GM18511 (cell line): Measurements from ENCODE around the gene GRM6.

ENCODE experiments used
- ATAC-seq: cut with Tn5 transposase; IDR thresholded peaks from one replicate; pipeline ENCODE4 v1.9.1; 2021; ENCODE audit warnings: mild to moderate bottlenecking, moderate library complexity; ENCODE audit not compliant: unreplicated experiment

The GRM6 gene

DNA sequence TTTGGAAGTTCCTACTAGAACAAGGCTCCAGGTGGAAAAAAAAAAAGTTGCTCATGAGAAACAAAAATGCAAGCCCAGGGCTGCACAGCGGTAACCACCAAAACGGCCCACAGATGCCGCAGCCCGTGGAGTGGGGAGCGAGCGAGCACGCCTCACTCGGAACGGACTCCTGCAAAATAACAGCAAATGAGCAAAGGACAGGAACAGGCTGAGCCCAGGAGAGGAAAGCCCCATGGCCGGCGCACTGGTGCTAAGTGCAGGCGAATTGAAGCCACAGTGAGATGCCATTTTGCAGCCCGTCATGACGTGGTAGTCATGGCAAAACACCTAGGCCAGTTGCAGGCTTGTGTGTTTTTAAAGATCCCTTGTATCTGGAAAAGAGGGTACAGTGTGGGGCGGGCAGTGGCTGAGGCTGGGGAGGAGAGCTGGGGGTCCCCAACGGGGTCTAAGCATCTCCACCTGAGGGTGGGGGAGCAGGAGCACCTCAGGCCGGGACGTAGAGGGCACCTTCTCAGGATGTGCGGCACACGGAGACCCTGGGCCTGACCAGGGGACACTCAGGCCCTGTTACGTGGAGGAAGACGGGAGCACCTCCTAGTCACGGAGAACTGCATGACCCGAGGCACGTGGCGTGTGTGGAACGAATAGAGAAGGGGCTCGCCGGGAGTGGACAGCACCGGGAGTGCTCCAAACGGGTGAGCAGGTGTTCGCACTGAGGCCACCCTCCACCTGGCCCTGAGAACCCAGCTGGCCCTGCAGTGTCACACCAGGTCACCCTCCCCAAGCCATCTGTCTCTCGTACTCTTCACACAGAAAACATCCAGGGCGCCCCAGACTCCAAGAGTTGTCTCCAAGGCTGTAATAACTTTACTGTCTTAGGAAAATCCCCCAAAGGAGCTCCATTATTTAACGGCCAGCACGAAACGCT lies 10.7 kb downstream of the GRM6 start:
- no peak for ATAC-seq

DNA sequence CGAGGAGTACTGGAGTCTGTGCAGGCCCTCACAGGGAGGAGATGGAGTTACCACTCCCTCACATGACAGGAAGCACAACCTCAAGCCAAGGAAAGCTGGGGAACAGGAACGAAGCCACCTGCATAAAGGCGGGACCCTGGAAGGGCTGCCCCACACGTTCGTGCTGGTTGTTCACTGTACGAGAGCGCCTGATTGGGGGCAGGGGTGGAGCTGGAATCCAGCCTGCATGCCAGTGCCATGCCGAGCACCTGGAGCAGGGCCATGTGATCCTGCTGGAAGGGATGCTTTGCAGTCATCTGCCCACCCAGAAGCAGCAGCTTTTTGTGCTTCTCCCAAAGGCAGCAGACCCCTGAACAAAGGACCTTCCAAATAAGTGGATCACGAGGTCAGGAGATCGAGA lies 11.4 kb downstream of the GRM6 start:
- no peak for ATAC-seq

DNA sequence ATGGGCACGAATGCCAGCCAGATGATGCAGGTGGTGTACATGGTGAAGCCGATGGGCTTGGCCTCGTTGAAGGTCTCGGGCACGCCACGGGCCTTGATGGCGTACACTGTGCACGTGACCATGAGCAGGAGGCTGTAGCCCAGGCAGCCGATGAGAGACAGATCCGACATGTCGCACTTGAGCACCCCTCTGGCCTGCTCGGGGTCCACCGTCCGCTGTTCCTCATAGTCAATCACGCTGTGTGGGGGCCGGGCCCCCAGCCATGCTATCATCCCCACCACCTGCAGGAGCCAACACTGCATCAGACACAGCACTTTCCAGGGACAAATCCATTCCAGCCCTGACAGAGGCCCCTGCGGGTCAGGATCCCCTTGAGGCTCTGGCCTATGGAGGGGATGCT lies 12.2 kb downstream of the GRM6 start:
- ATAC-seq, result no peak

DNA sequence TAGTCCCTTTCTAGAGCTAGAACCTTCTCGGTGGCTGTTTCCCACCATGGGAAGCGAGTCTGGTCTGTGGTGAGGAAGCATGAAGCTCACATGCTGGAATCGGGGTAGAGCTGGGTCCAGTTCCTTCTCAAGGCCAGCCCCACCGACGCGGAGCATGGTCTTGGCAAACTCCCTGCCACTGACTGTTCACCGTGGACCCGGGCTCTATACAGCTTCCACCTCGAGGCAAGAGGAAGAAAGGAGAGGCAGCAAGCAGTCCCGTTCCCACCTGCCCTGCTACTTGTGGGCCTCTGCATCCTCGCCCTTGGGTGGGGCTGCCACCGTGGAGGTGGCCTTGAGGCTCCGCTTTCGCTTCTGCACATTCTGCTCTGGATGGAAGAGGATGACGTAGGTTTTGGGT lies 13.7 kb downstream of the GRM6 start:
- no peak for ATAC-seq

DNA sequence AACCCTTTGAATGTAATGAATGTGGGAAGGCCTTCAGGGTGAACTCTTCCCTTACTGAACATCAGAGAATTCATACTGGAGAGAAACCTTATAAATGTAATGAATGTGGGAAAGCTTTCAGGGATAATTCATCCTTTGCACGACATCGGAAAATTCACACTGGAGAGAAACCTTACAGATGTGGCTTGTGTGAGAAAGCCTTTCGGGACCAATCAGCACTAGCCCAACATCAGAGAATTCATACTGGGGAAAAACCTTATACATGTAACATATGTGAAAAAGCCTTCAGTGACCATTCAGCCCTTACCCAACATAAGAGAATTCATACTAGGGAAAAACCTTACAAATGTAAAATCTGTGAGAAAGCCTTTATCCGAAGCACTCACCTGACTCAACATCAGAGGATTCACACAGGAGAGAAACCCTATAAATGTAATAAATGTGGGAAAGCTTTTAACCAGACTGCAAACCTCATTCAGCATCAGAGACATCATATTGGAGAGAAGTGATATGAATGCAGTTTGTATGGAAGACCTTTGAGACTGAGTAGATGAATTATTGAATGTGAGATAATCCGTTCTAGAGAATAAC lies 29.6 kb downstream of the GRM6 start:
- no peak for ATAC-seq

DNA sequence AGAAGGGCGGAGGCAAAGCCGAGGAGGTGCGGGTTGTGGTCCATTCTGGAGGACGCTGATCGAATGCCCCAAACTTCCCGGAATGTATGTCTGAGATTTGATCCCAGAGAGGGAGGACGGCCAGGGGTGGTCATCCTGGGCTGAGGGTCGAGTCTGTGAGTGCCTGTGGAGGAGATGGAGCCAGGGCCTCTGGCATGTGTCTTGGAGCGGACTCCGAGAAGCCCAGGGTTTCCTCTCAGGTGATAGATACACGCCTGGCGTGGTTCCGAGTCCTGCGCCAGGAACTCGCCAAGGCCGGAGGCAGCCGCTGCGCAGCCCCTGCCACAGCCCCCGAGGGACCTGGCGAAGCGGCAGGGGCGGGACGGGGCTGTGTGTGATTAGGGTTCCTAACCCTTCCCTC lies 53.8 kb downstream of the GRM6 start:
- ATAC-seq, result no peak

DNA sequence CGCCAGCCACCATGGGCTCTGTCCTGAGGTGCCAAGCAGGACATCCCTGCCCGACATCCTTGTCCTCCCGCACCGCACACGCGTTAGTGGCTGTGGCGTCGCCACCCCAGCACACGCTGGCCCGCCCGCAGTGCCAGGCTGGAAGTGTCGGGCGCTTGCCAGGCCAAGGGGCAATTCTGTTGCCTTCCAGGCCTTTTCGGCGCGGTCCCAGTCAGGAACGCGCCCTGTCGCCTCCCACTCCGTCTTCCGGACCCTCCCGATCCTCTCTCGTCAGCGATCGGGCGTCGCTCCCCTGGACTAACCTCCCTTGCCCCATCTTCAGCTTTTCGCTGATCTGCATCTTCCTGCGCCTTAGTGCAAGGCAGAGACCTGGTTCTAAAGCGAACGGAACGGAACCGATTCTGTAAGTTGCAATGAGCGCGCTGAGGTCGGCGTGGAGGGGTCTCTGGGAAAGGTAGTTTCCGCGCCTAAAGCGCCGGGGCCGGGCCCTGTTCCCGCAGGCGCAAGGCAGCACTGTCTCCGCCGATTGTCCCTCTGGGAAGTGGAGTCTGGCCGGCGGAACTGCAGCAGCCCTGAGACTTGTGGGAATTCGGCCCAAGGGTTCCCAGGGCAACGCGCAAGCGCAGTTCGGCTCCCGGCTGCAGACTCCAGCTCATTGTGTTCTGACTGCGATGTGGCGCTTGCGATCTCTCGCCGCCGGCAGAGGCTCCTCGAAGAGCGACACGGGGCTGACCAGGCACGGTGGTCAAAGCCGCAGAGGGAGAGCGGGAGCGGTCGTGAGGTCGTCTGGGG lies 54.4 kb downstream of the GRM6 start, which contains the start of gene ZNF454:
Gene ZNF454, plus strand, starts transcription at position 630 of the 792 bp plus-strand sequence. CDS start 1,594 bp downstream, outside the sequence.
- no peak for ATAC-seq

DNA sequence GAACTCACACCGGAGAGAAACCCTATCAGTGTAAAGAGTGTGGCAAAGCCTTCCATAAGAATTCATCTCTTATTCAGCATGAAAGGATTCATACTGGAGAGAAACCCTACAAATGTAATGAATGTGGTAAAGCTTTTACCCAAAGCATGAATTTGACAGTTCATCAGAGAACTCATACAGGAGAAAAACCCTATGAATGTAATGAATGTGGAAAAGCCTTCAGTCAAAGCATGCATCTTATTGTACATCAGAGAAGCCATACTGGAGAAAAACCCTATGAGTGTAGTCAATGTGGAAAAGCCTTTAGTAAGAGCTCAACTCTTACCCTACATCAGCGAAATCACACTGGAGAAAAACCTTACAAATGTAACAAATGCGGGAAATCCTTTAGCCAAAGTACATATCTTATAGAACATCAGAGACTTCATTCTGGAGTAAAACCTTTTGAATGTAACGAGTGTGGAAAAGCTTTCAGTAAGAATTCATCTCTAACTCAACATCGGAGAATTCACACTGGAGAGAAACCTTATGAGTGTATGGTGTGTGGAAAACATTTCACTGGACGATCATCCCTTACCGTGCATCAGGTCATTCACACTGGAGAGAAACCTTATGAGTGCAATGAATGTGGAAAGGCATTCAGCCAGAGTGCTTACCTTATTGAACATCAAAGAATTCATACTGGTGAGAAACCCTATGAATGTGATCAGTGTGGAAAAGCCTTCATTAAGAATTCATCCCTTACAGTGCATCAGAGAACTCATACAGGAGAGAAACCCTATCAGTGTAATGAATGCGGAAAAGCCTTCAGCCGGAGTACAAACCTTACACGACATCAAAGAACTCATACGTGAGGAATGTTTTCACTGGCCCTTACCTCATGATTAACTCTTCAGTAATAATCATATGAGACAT lies 63.0 kb downstream of the GRM6 start:
- no peak for ATAC-seq
